ENCODE results near the gene MRPS6.

DNA sequence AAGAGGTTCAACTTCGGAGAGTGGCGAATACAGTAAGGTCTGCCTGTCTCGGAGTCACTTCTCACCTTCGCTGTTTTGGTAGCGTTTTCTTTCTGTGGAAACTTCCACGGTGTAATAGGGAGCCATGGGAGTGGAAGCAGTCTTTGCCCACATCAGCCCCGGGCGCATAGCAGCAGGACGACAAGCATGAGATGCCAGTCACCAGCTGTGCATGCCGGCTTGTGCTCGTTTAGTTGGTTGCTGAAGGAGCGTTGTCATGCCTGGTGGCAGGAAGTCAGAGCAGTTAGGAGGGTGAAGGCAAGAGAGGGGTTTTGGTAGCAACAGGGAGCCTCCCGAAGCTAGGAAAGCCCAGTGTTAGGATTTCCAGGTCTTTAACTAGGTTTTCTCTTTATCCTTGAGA, 58.8 kb downstream of the MRPS6 start:
- TF ChIP-seq, protein P1, sequence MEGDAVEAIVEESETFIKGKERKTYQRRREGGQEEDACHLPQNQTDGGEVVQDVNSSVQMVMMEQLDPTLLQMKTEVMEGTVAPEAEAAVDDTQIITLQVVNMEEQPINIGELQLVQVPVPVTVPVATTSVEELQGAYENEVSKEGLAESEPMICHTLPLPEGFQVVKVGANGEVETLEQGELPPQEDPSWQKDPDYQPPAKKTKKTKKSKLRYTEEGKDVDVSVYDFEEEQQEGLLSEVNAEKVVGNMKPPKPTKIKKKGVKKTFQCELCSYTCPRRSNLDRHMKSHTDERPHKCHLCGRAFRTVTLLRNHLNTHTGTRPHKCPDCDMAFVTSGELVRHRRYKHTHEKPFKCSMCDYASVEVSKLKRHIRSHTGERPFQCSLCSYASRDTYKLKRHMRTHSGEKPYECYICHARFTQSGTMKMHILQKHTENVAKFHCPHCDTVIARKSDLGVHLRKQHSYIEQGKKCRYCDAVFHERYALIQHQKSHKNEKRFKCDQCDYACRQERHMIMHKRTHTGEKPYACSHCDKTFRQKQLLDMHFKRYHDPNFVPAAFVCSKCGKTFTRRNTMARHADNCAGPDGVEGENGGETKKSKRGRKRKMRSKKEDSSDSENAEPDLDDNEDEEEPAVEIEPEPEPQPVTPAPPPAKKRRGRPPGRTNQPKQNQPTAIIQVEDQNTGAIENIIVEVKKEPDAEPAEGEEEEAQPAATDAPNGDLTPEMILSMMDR (conservative IDR thresholded peaks at IDR 0.05 in 1 of 2, IDR thresholded peaks at IDR 0.05 in 1 of 2; ENCODE audit: extremely low read depth in 1 of 2, insufficient read depth in 1 of 2, low read depth in 1 of 2, low read length in 2 of 2): no peak
- no peak for TF ChIP-seq EZH2 (IDR thresholded peaks at IDR 0.05; ENCODE audit: borderline replicate concordance, low read length)
